Measurements from ENCODE around the gene ARFGEF2. TPM values are rescaled to one million over a fixed set of nuclear protein-coding genes. Genes with fewer than 3 reads are reported as not detected.

ARFGEF2 gene
- total and polyA plus RNA-seq, 2 donors from 2014 or later: 7.4 to 36.9 TPM

- Histone ChIP-seq H3K4me3 (ENCODE audit: low read length in 3 of 3) (peak overlapping the region in 1 of 3 donors; percentile 98), H3K27me3 (ENCODE audit: control insufficient read depth, insufficient read depth, low read length) (no peaks in the 10 kb centered on the region), H3K4me1 (ENCODE audit: control insufficient read depth in 2 of 3, insufficient read depth in 2 of 3, low read depth in 1 of 3, low read length in 3 of 3) (peaks cover 0 to 8% (median 5%) of the 10 kb centered on the region in 3 donors), H3K36me3 (ENCODE audit: control insufficient read depth in 2 of 3, insufficient read depth in 3 of 3, low read length in 3 of 3) (no peaks in the 10 kb centered on the region), H3K9me3 (ENCODE audit: control insufficient read depth in 2 of 3, insufficient read depth in 1 of 3, low read length in 3 of 3) (no peaks in the 10 kb centered on the region), H3K27ac (ENCODE audit: low read depth in 2 of 2, low read length in 2 of 2) (no peak overlapping the region), H3K9ac (ENCODE audit: low read length in 3 of 3) (peak overlapping the region in 1 of 3 donors; percentile 88)
- TF ChIP-seq CTCF (IDR thresholded peaks at IDR 0.05; ENCODE audit: borderline replicate concordance, extremely low read depth, insufficient read depth): no peak
- DNase-seq (no peak), FAIRE-seq (no peak)
- intact Hi-C loops (cut with DNase I): no loop called here
Observed at GRCh38 chr20:48923149-48923718, 1.7 kb downstream of the ARFGEF2 start.

- no peak for TF ChIP-seq CTCF (IDR thresholded peaks at IDR 0.05; ENCODE audit: borderline replicate concordance, extremely low read depth, insufficient read depth)
- Histone ChIP-seq H3K4me1 (ENCODE audit: control insufficient read depth in 2 of 3, insufficient read depth in 2 of 3, low read depth in 1 of 3, low read length in 3 of 3) (peaks cover 0 to 10% (median 9%) of the 10 kb centered on the region in 3 donors), H3K27me3 (ENCODE audit: control insufficient read depth, insufficient read depth, low read length) (no peaks in the 10 kb centered on the region), H3K27ac (ENCODE audit: low read depth in 2 of 2, low read length in 2 of 2) (no peak overlapping the region), H3K4me3 (ENCODE audit: low read length in 3 of 3) (no peak overlapping the region), H3K36me3 (ENCODE audit: control insufficient read depth in 2 of 3, insufficient read depth in 3 of 3, low read length in 3 of 3) (no peaks in the 10 kb centered on the region), H3K9ac (ENCODE audit: low read length in 3 of 3) (no peak overlapping the region), H3K9me3 (ENCODE audit: control insufficient read depth in 2 of 3, insufficient read depth in 1 of 3, low read length in 3 of 3) (no peaks in the 10 kb centered on the region)
- FAIRE-seq (no peak), DNase-seq (no peak)
- intact Hi-C loops (cut with DNase I): no loop called here
Observed at GRCh38 chr20:48924756-48925109, 3.2 kb downstream of the ARFGEF2 start.

GRCh38 chr20:48926267-48926666, 4.8 kb downstream of the ARFGEF2 start:
- no peak for TF ChIP-seq CTCF (IDR thresholded peaks at IDR 0.05; ENCODE audit: borderline replicate concordance, extremely low read depth, insufficient read depth)
- Histone ChIP-seq H3K9ac (ENCODE audit: low read length in 3 of 3) (no peak overlapping the region), H3K4me3 (ENCODE audit: low read length in 3 of 3) (no peak overlapping the region), H3K27me3 (ENCODE audit: control insufficient read depth, insufficient read depth, low read length) (no peaks in the 10 kb centered on the region), H3K36me3 (ENCODE audit: control insufficient read depth in 2 of 3, insufficient read depth in 3 of 3, low read length in 3 of 3) (no peaks in the 10 kb centered on the region), H3K9me3 (ENCODE audit: control insufficient read depth in 2 of 3, insufficient read depth in 1 of 3, low read length in 3 of 3) (no peaks in the 10 kb centered on the region), H3K27ac (ENCODE audit: low read depth in 2 of 2, low read length in 2 of 2) (no peak overlapping the region), H3K4me1 (ENCODE audit: control insufficient read depth in 2 of 3, insufficient read depth in 2 of 3, low read depth in 1 of 3, low read length in 3 of 3) (peaks cover 0 to 14% (median 13%) of the 10 kb centered on the region in 3 donors)
- intact Hi-C loops (cut with DNase I): no loop called here
- FAIRE-seq: no peak
- no peak for DNase-seq

- Histone ChIP-seq H3K27ac (ENCODE audit: low read depth in 2 of 2, low read length in 2 of 2) (no peak overlapping the region), H3K27me3 (ENCODE audit: control insufficient read depth, insufficient read depth, low read length) (no peaks in the 10 kb centered on the region), H3K4me1 (ENCODE audit: control insufficient read depth in 2 of 3, insufficient read depth in 2 of 3, low read depth in 1 of 3, low read length in 3 of 3) (peaks cover 0 to 14% (median 13%) of the 10 kb centered on the region in 3 donors), H3K4me3 (ENCODE audit: low read length in 3 of 3) (no peak overlapping the region), H3K9ac (ENCODE audit: low read length in 3 of 3) (no peak overlapping the region), H3K9me3 (ENCODE audit: control insufficient read depth in 2 of 3, insufficient read depth in 1 of 3, low read length in 3 of 3) (no peaks in the 10 kb centered on the region), H3K36me3 (ENCODE audit: control insufficient read depth in 2 of 3, insufficient read depth in 3 of 3, low read length in 3 of 3) (no peaks in the 10 kb centered on the region)
- intact Hi-C loops (cut with DNase I): no loop called here
- TF ChIP-seq CTCF (IDR thresholded peaks at IDR 0.05; ENCODE audit: borderline replicate concordance, extremely low read depth, insufficient read depth): no peak
- no peak for FAIRE-seq
- DNase-seq: no peak
Observed at GRCh38 chr20:48926821-48927220, 5.3 kb downstream of the ARFGEF2 start.
